Endothelial cell of umbilical vein (primary cell): ENCODE measurements around the gene EPRS1. TPM values are rescaled to one million over a fixed set of nuclear protein-coding genes. Genes with fewer than 3 reads are reported as not detected.

ENCODE experiments used
- BruUV-seq: library from RNA; stranded (reverse); fragments of 400-500 nt; replicated peaks from 2 replicates; lab custom pipeline; 2021; lab: Mats Ljungman, UMichigan
- CTCF ChIA-PET: fragments of 300-600, 350-600 bp; sonication (Branson Sonifier 250); formaldehyde crosslinking; loops from one replicate; lab custom pipeline; 2021; ENCODE audit warnings: antibody characterized with exemption, inconsistent platforms; lab: Charles Lee
- POLR2A ChIA-PET: fragments of 300-600, 350-600 bp; sonication (Branson Sonifier 250); formaldehyde crosslinking; loops from one replicate; lab custom pipeline; 2021; ENCODE audit warnings: antibody characterized with exemption, inconsistent platforms; lab: Charles Lee
- DNase-seq: peaks from one replicate; pipeline ENCODE4 v3.0.0-alpha.2; 2011; ENCODE audit warnings: low read depth, low spot score
- FAIRE-seq: peaks from 2 replicates; lab custom pipeline; 2011; peaks lifted over from hg19 to GRCh38; lab: Jason Lieb, UNC
- H2AFZ ChIP-seq: 2 replicates; pipeline ENCODE4 v1.6.0; 2012; ENCODE audit warnings: low read depth, low read length, control low read depth, inconsistent platforms
- H3K27ac ChIP-seq: 2 replicates; pipeline ENCODE4 v1.5.1; 2011; ENCODE audit warnings: low read depth, mild to moderate bottlenecking, control low read depth, low read length, moderate library complexity; ENCODE audit not compliant: insufficient read depth
- H3K27me3 ChIP-seq, 2 experiments: 2 replicates each; pipeline versions ENCODE4 v1.6.0 to v1.6.1; 2011; ENCODE audit warnings: low read length in 2 of 2, mixed read lengths in 1 of 2; ENCODE audit not compliant: control insufficient read depth in 2 of 2, insufficient read depth in 2 of 2
- H3K36me3 ChIP-seq, 2 experiments: 2 replicates in 1 of 2; 3 replicates in 1 of 2; pipeline ENCODE4 v1.5.1; 2011; ENCODE audit warnings: low read length in 2 of 2, mild to moderate bottlenecking in 1 of 2, moderate library complexity in 1 of 2; ENCODE audit not compliant: control insufficient read depth in 2 of 2, insufficient read depth in 2 of 2; ENCODE audit errors: extremely low read depth in 1 of 2
- H3K4me1 ChIP-seq: 3 replicates; pipeline ENCODE4 v1.5.1; 2011; ENCODE audit warnings: mild to moderate bottlenecking, low read length; ENCODE audit not compliant: control insufficient read depth, insufficient read depth; ENCODE audit errors: extremely low read depth
- H3K4me2 ChIP-seq: 2 replicates; pipeline ENCODE4 v1.6.1; 2011; ENCODE audit warnings: low read length, control low read depth, mixed read lengths; ENCODE audit not compliant: insufficient read depth
- H3K4me3 ChIP-seq, 3 experiments: fragments of 200-600 bp in 1 of 3; sonication (generic), shearing (Covaris generic) in 1 of 3; replicated peaks in 1 of 3; 2 replicates each; pipeline ENCODE4 v1.5.1; 2011 to 2016; ENCODE audit warnings: control low read depth in 3 of 3, low read length in 3 of 3, mild to moderate bottlenecking in 2 of 3, inconsistent platforms in 1 of 3, low read depth in 1 of 3, moderate library complexity in 1 of 3; ENCODE audit not compliant: insufficient read depth in 1 of 3
- H3K79me2 ChIP-seq: 2 replicates; pipeline ENCODE4 v1.6.0; 2012; ENCODE audit warnings: low read length, inconsistent platforms; ENCODE audit not compliant: control insufficient read depth, insufficient read depth
- H3K9ac ChIP-seq: replicated peaks from 2 replicates; pipeline ENCODE3; 2011; ENCODE audit warnings: low read length, control low read depth; ENCODE audit not compliant: insufficient read depth; ENCODE audit errors: extremely low read depth
- H3K9me1 ChIP-seq: replicated peaks from 3 replicates; pipeline ENCODE4 v1.6.0; 2011; ENCODE audit warnings: mild to moderate bottlenecking, low read length; ENCODE audit not compliant: control insufficient read depth, insufficient read depth; ENCODE audit errors: extremely low read depth
- H3K9me3 ChIP-seq: replicated peaks from 2 replicates; pipeline ENCODE4 v1.5.1; 2012; ENCODE audit warnings: low read length, inconsistent platforms; ENCODE audit not compliant: control insufficient read depth, insufficient read depth
- H4K20me1 ChIP-seq: replicated peaks from 2 replicates; pipeline ENCODE3; 2011; ENCODE audit warnings: mild to moderate bottlenecking, low read length; ENCODE audit not compliant: control insufficient read depth, insufficient read depth; ENCODE audit errors: extremely low read depth
- EZH2 ChIP-seq: IDR thresholded peaks from 2 replicates; pipeline ENCODE4 v1.6.1; 2012; ENCODE audit warnings: borderline replicate concordance, low read depth, mild to moderate bottlenecking, moderate library complexity, low read length, inconsistent platforms; ENCODE audit not compliant: severe bottlenecking
- FOS ChIP-seq: IDR thresholded peaks from 2 replicates; pipeline ENCODE4 v1.6.1; 2011; ENCODE audit warnings: mild to moderate bottlenecking, low read length, moderate library complexity, borderline replicate concordance; ENCODE audit not compliant: insufficient read depth
- GATA2 ChIP-seq: IDR thresholded peaks from 2 replicates; pipeline ENCODE4 v1.7.0; 2011; ENCODE audit warnings: low read depth, mild to moderate bottlenecking, moderate library complexity, mixed read lengths, low read length; ENCODE audit not compliant: insufficient read length, insufficient read depth
- JUN ChIP-seq: IDR thresholded peaks from 2 replicates; pipeline ENCODE4 v1.6.1; 2011; ENCODE audit warnings: borderline replicate concordance, low read depth; ENCODE audit not compliant: insufficient read length, insufficient read depth
- MYC ChIP-seq: IDR thresholded peaks from one replicate; pipeline ENCODE4 v1.6.1; 2011; ENCODE audit warnings: mild to moderate bottlenecking, low read depth, low read length
- POLR2A ChIP-seq: IDR thresholded peaks from 2 replicates; pipeline ENCODE4 v1.6.1; 2012; ENCODE audit warnings: low read depth, mild to moderate bottlenecking, control low read depth, low read length
- POLR2AphosphoS5 ChIP-seq: IDR thresholded peaks from 2 replicates; pipeline ENCODE4 v1.6.1; 2012; ENCODE audit warnings: low read depth, mild to moderate bottlenecking, control low read depth, low read length, moderate library complexity; ENCODE audit not compliant: insufficient read depth
- dilution Hi-C: fragments of 300-500 bp; cut with MboI; formaldehyde crosslinking; loops from one replicate; pipeline ENCODE4 v1.15.0; 2019; ENCODE audit warnings: low sequenced_read_pairs; ENCODE audit not compliant: extremely low pct_ligation_motif_present
- intact Hi-C: fragments of 100-400 bp; cut with micrococcal nuclease; formaldehyde crosslinking; loops from one replicate; pipeline ENCODE4 v1.10.0; 2022
- polyA plus RNA-seq, 4 experiments: library from polyadenylated mRNA; depleted of rRNA in 3 of 4; stranded (reverse) in 3 of 4; unstranded in 1 of 4; fragments of >200 nt; gene quantifications; 2 replicates each; pipeline versions ENCODE4 v1.2.1 to v1.2.3, GENCODE V29; 2011 to 2012; ENCODE audit warnings: missing spikeins in 1 of 4
- total RNA-seq: library from RNA; stranded (reverse); gene quantifications from 2 replicates; pipeline ENCODE4 v1.2.3, GENCODE V29; 2021
- TF ChIP-seq, protein P1 (sequence below): IDR thresholded peaks from 2 replicates; pipeline ENCODE4 v1.6.1; 2011; ENCODE audit not compliant: insufficient read depth, insufficient read length
- TF ChIP-seq, protein P2 (sequence below), 2 donors: IDR thresholded peaks; 1 replicate in 1 of 2; 2 replicates in 1 of 2; pipeline ENCODE4 v1.5.1; 2011; ENCODE audit warnings: low read length in 2 of 2, mild to moderate bottlenecking in 2 of 2, moderate library complexity in 2 of 2, control low read depth in 1 of 2, inconsistent platforms in 1 of 2, low read depth in 1 of 2; ENCODE audit not compliant: insufficient read depth in 1 of 2; ENCODE audit errors: extremely low read depth in 1 of 2

The EPRS1 gene
- total and polyA plus RNA-seq, 2 donors (not counting 3 experiments of a cell fraction or from before 2014, with no cell fraction given), result 22.9 to 109 TPM

DNA sequence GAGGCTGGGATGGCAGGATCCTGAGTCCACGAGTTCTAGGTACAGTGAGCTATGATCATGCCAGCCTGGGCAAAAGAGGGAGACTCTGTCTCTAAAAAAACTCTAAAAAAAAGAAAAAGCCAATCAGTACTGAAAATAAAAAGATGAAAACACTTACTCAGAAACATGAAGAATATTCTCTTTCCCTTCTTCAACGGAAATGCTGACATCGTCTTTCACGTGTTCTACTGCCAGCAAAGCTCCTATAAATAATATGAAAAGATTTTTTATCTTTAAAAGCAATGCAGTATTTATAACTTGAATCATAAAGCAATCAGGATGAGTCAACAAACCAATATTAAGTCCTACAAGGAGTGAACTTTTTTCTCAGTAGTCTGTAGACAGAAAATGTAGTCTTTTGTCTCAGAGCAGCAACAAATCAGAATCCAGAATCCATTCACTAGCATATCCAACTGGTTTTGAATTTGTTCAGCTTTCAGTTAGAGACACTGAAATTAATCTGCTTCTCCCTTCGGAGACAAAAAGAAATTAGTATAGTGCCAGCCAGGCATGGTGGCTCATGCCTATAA, 6.2 kb downstream of the EPRS1 start:
- FAIRE-seq (no peak), DNase-seq (no peak)
- Histone ChIP-seq H3K4me2 (no peak overlapping the region), H4K20me1 (no peaks in the 10 kb centered on the region), H3K27me3 (no peaks in the 10 kb centered on the region), H3K4me3 (no peak overlapping the region), H3K27ac (no peak overlapping the region), H2AFZ (no peak overlapping the region), H3K36me3 (peaks cover 5 to 6% of the 10 kb centered on the region in 2 experiments), H3K9ac (no peak overlapping the region), H3K4me1 (peaks cover 6% of the 10 kb centered on the region), H3K9me1 (no peaks in the 10 kb centered on the region), H3K9me3 (no peaks in the 10 kb centered on the region), H3K79me2 (peaks cover 68% of the 10 kb centered on the region)
- intact Hi-C loops, result no loop called here
- no peak for TF ChIP-seq POLR2AphosphoS5
- TF ChIP-seq GATA2, result no peak
- TF ChIP-seq EZH2, result no peak
- TF ChIP-seq POLR2A, result no peak
- TF ChIP-seq, protein P1, sequence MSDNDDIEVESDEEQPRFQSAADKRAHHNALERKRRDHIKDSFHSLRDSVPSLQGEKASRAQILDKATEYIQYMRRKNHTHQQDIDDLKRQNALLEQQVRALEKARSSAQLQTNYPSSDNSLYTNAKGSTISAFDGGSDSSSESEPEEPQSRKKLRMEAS, result no peak
- TF ChIP-seq JUN, result no peak
- TF ChIP-seq MYC, result no peak
- TF ChIP-seq, protein P2, sequence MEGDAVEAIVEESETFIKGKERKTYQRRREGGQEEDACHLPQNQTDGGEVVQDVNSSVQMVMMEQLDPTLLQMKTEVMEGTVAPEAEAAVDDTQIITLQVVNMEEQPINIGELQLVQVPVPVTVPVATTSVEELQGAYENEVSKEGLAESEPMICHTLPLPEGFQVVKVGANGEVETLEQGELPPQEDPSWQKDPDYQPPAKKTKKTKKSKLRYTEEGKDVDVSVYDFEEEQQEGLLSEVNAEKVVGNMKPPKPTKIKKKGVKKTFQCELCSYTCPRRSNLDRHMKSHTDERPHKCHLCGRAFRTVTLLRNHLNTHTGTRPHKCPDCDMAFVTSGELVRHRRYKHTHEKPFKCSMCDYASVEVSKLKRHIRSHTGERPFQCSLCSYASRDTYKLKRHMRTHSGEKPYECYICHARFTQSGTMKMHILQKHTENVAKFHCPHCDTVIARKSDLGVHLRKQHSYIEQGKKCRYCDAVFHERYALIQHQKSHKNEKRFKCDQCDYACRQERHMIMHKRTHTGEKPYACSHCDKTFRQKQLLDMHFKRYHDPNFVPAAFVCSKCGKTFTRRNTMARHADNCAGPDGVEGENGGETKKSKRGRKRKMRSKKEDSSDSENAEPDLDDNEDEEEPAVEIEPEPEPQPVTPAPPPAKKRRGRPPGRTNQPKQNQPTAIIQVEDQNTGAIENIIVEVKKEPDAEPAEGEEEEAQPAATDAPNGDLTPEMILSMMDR (IDR thresholded peaks at IDR 0.05; ENCODE audit: extremely low read depth in 1 of 2, insufficient read depth in 1 of 2, low read depth in 1 of 2, low read length in 2 of 2), result no peak
- no peak for TF ChIP-seq FOS
- BruUV-seq, result no TSS peak
- POLR2A ChIA-PET, result no interaction called here
- CTCF ChIA-PET, result interaction anchor here (1.2 kb wide), 1 partner anchor 150 kb away, joined by 3 read pairs; no protein-coding TSS in a partner anchor
- dilution Hi-C loops, result no loop called here
